H1 (cell line): ENCODE measurements around the gene RAD51B.

Experiments
- BRCA1 ChIP-seq: IDR thresholded peaks from 2 replicates; pipeline ENCODE4 v1.6.1; 2012; ENCODE audit warnings: low read depth, low read length, improper control_type of control experiment
- SP1 ChIP-seq: IDR thresholded peaks from 2 replicates; pipeline ENCODE4 v1.6.1; 2011; ENCODE audit warnings: low read depth, low read length

GRCh38 chr14:68568907-68569897, 749.6 kb downstream of the RAD51B start:
- TF ChIP-seq SP1 = no peak
- TF ChIP-seq BRCA1 = no peak
